ENCODE measurements around the gene FIZ1.

The FIZ1 gene

GRCh38 chr19:55611300-55611982 is 12.1 kb upstream of the FIZ1 start:
- Mint-ChIP-seq H3K36me3 (peaks cover 2% of the 10 kb centered on the region), H3K27ac (peak overlapping the region; percentile 34), H3K4me1 (ENCODE audit: low read depth) (peaks cover 48% of the 10 kb centered on the region), H3K4me3 (no peak overlapping the region), H3K27me3 (no peaks in the 10 kb centered on the region), H3K9me3 (ENCODE audit: low read depth) (no peaks in the 10 kb centered on the region)

DNA sequence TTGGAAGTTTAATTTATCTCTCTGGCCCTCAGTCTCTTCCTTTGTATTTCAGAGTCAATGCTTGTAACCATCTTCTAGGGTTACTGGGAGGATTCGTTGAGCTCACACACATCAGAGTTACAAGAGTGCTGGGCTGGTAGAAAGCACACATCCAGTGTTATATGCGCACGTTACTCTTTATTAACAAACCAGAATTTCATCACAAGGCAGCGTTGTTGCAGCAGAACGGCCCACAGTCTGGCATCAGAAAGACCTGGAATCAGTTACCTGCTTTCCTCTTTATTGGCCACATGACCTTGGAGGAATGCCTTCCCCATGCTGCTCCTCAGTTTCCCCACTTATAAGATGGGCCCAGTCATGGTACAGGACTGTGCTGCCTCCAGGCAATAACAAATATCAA is 10.0 kb upstream of the FIZ1 start:
- Mint-ChIP-seq H3K27me3 (no peaks in the 10 kb centered on the region), H3K9me3 (ENCODE audit: low read depth) (no peaks in the 10 kb centered on the region), H3K27ac (peak overlapping the region; percentile 56), H3K4me1 (ENCODE audit: low read depth) (peaks cover 58% of the 10 kb centered on the region), H3K36me3 (peaks cover 2% of the 10 kb centered on the region), H3K4me3 (no peak overlapping the region)

GRCh38 chr19:55606817-55607216 is 7.5 kb upstream of the FIZ1 start:
- peak overlapping the region; percentile 97 for H3K27ac Mint-ChIP-seq
- H3K27me3 Mint-ChIP-seq = no peaks in the 10 kb centered on the region
- H3K36me3 Mint-ChIP-seq = peaks cover 2% of the 10 kb centered on the region
- peak overlapping the region; percentile 97 for H3K4me3 Mint-ChIP-seq
- peaks cover 59% of the 10 kb centered on the region for H3K4me1 Mint-ChIP-seq (ENCODE audit: low read depth)
- no peaks in the 10 kb centered on the region for H3K9me3 Mint-ChIP-seq (ENCODE audit: low read depth)

DNA sequence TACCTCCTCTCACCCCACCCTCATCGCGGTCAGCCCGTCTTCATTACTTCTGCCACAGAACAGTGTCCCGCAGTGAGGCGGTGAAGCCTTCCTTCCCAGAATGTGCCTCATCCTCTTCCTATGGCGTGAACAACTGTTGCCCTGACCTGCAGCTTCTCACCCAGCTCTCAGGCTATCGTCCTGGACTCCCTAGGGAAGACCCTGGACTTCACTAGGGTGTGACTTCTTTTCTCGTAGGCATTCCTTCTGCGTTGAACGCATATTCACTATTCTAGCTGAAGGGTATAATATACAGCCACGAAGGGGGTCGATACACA is 7.1 kb upstream of the FIZ1 start:
- Mint-ChIP-seq H3K36me3 (peaks cover 2% of the 10 kb centered on the region), H3K4me1 (ENCODE audit: low read depth) (peaks cover 59% of the 10 kb centered on the region), H3K27ac (peak overlapping the region; percentile 97), H3K27me3 (no peaks in the 10 kb centered on the region), H3K9me3 (ENCODE audit: low read depth) (no peaks in the 10 kb centered on the region), H3K4me3 (peak overlapping the region; percentile 97)

- no peaks in the 10 kb centered on the region for H3K9me3 Mint-ChIP-seq (ENCODE audit: low read depth)
- peaks cover 2% of the 10 kb centered on the region for H3K36me3 Mint-ChIP-seq
- H3K4me1 Mint-ChIP-seq (ENCODE audit: low read depth) = peaks cover 59% of the 10 kb centered on the region
- H3K27ac Mint-ChIP-seq = peak within 1 kb of the TSS; percentile 97
- peak within 1 kb of the TSS; percentile 97 for H3K4me3 Mint-ChIP-seq
- H3K27me3 Mint-ChIP-seq = no peaks in the 10 kb centered on the region
Measured at GRCh38 chr19:55605637-55606470, 6.5 kb upstream of the FIZ1 start, which contains the start of gene ZNF865. Gene ZNF865, plus strand, starts transcription at chr19:55605647. Its CDS starts 7,972 bp downstream, at chr19:55613619.

GRCh38 chr19:55605207-55605636 is 5.9 kb upstream of the FIZ1 start:
- H3K4me1 Mint-ChIP-seq (ENCODE audit: low read depth) = peaks cover 53% of the 10 kb centered on the region
- peaks cover 2% of the 10 kb centered on the region for H3K36me3 Mint-ChIP-seq
- H3K27ac Mint-ChIP-seq = peak overlapping the region; percentile 94
- H3K9me3 Mint-ChIP-seq (ENCODE audit: low read depth) = no peaks in the 10 kb centered on the region
- no peaks in the 10 kb centered on the region for H3K27me3 Mint-ChIP-seq
- peak overlapping the region; percentile 93 for H3K4me3 Mint-ChIP-seq

DNA sequence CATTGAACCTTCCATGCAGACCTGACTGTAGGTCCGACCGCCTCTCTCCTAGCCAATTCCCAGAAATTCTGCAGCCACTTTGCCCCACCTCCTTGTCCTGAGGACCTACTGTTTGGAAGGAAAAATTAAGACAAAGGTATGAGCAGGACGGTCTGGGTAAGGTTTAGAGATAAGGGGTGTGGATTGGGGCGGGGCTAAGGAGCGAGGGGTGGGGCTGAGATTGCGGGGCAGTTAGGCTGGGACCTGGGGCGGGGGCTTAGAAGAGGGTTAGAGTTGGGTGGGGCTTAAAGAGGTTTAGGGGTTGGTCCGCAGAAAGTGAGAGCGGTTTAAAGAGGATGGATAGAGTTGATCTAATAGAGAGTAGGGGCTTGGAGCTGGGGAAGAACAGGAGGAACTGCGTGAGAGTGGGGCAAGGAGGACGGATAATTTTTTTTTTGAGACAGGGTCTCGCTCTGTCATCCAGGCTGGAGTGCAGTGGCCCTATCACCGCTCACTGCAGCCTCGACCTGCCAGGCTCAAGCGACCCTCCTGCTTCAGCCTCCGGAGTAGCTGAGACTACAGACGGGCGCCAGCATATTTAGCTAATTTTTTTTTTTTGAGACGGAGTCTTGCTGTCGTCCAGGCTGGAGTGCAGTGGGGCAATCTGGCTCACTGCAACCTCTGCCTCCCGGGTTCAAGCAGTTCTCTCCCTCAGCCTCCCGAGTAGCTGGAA is 4.4 kb upstream of the FIZ1 start:
- Mint-ChIP-seq H3K9me3 (ENCODE audit: low read depth) (no peaks in the 10 kb centered on the region), H3K4me3 (peak overlapping the region; percentile 46), H3K36me3 (peaks cover 2% of the 10 kb centered on the region), H3K27ac (peak overlapping the region; percentile 28), H3K27me3 (no peaks in the 10 kb centered on the region), H3K4me1 (ENCODE audit: low read depth) (peaks cover 47% of the 10 kb centered on the region)

DNA sequence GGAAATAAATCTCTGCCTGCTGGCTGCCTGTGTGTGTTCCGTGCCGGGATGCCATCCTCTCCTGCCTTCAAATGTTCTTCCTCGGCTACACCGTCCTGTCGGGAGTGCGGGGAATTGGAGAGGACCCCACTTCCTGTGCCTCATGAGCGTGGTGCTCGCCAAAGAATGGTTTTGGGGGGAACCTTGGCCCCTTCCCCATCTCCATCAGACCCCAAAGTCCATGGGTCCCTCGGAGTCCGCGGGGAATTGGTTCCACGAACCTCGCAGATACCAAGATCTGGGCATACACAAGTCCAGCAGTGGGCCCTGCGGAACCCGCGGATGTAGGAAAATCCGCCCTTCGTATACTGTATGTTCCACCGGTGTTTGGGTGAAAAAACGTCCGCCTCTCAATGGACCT is 3.8 kb upstream of the FIZ1 start:
- H3K4me1 Mint-ChIP-seq (ENCODE audit: low read depth) = peaks cover 46% of the 10 kb centered on the region
- H3K27me3 Mint-ChIP-seq = no peaks in the 10 kb centered on the region
- no peaks in the 10 kb centered on the region for H3K9me3 Mint-ChIP-seq (ENCODE audit: low read depth)
- no peak overlapping the region for H3K27ac Mint-ChIP-seq
- H3K4me3 Mint-ChIP-seq = peak overlapping the region; percentile 46
- peaks cover 4% of the 10 kb centered on the region for H3K36me3 Mint-ChIP-seq

DNA sequence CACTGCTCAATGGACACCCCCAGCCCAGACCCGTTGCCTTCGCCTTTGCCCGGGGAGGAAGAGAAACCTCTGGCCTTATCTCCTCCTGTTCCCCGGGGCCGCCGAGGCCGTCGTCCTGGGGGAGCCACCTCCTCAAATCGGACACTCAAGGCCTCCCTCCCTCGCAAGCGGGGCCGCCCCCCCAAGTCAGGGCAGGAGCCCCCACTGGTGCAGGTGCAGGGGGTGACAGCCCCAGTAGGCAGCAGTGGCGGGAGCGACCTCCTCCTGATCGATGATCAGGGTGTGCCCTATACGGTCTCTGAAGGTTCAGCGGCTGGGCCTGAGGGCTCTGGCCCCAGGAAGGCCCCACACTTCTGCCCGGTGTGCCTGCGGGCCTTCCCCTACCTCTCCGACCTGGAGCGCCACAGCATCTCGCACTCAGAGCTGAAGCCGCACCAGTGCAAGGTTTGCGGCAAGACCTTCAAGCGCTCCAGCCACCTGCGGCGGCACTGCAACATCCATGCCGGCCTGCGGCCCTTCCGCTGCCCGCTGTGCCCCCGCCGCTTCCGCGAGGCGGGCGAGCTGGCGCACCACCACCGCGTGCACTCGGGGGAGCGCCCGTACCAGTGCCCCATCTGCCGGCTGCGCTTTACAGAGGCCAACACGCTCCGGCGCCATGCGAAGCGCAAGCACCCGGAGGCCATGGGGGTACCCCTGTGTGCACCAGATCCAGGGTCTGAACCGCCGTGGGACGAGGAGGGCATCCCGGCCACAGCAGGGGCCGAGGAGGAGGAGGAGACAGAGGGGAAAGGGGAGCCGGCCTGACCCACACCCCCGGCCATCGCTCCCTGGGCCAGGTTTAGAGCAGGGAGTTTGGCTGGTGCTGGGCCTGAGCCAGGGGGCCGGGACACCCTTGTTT is 3.0 kb upstream of the FIZ1 start:
- Mint-ChIP-seq H3K9me3 (ENCODE audit: low read depth) (no peaks in the 10 kb centered on the region), H3K36me3 (peaks cover 4% of the 10 kb centered on the region), H3K4me3 (no peak overlapping the region), H3K27me3 (no peaks in the 10 kb centered on the region), H3K27ac (no peak overlapping the region), H3K4me1 (ENCODE audit: low read depth) (peaks cover 38% of the 10 kb centered on the region)

DNA sequence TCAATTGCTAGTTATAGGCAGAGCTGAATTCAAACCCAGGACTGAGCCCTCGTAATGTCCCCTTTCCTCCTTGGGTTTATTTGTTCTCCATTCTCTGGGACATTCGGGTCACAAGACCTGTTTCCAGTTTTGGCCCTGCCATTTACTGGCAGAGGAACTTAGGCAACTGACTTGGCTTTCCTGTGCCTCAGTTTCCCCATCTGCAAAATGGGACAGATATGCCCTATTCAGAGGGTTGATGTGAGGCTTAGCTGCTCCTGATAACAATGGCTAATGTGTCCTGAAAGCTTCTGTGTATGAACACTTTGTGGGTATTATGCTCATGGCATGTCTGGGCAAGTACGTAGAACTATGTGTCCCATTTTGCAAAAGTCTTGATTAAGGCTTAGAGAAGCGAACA is 1.8 kb upstream of the FIZ1 start:
- Mint-ChIP-seq H3K27me3 (no peaks in the 10 kb centered on the region), H3K27ac (peak overlapping the region; percentile 81), H3K4me1 (ENCODE audit: low read depth) (peaks cover 28% of the 10 kb centered on the region), H3K9me3 (ENCODE audit: low read depth) (no peaks in the 10 kb centered on the region), H3K36me3 (peaks cover 8% of the 10 kb centered on the region), H3K4me3 (peak overlapping the region; percentile 87)

DNA sequence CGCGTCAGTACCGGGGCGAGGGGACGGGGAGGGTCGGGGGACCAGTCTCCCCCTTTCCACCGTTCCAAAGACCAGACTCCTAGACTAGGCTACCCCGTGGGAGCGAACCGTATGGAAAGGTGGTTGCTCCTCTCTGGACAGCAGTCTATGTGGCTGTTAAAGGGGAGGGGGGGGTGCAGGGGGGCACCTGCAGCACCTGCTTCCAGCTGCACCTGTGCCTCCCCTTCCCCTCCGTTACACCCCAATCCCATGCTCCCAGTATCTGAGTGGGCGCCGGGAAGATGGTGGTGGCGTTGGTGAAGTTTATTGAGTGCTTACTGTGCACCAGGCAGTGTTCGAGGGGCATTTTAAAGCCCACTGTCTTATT is 1.3 kb upstream of the FIZ1 start:
- H3K27me3 Mint-ChIP-seq = no peaks in the 10 kb centered on the region
- H3K36me3 Mint-ChIP-seq = peaks cover 10% of the 10 kb centered on the region
- H3K4me1 Mint-ChIP-seq (ENCODE audit: low read depth) = peaks cover 27% of the 10 kb centered on the region
- peak overlapping the region; percentile 87 for H3K4me3 Mint-ChIP-seq
- peak overlapping the region; percentile 81 for H3K27ac Mint-ChIP-seq
- H3K9me3 Mint-ChIP-seq (ENCODE audit: low read depth) = no peaks in the 10 kb centered on the region

GRCh38 chr19:55599842-55600661 is 735 bp upstream of the FIZ1 start, which contains the start of gene ZNF524:
Gene ZNF524, plus strand, starts transcription at chr19:55600288. Its CDS starts 1,825 bp downstream, at chr19:55602113.
- Mint-ChIP-seq H3K27me3 (no peaks in the 10 kb centered on the region), H3K4me1 (ENCODE audit: low read depth) (peaks cover 29% of the 10 kb centered on the region), H3K27ac (peak within 1 kb of the TSS; percentile 100), H3K36me3 (peaks cover 16% of the 10 kb centered on the region), H3K9me3 (ENCODE audit: low read depth) (no peaks in the 10 kb centered on the region), H3K4me3 (peak within 1 kb of the TSS; percentile 99)

DNA sequence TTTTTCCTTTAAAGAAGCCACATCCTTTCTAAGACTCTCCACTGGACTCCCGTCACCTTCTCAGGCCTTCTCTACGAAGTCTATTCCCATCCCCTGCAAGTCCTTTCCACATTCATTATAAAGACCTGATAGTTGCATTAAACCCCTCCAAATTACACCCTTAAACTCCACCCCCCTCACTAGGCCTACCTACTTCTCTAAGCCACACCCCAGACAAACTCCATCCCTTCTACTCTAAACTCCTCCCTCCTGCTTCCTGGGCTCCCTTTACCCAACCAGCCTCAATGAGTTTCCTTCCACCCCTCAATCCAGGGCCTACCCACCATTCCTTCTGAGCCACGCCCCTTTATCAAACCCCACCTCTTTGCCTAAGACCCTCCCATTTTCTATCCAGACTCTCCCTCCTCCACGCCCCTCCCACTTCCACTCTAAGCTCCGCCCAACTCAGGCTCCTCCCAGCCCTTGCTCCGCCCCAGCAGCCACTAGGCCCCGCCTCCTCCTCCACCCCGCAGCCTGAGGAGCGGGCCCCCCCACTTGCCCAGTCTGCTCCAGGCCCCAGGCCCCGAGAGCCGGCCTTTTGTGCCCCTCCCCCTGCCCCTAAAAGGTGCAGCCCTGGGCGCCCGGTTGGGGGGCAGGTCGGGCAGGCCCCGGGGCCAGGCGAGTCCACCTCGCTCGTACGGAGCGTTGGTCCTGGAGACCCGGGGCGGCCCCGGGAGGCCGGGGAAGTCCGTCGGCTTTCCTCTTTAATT is 424 bp downstream of the FIZ1 start:
- no peaks in the 10 kb centered on the region for H3K27me3 Mint-ChIP-seq
- peaks cover 20% of the 10 kb centered on the region for H3K36me3 Mint-ChIP-seq
- peak overlapping the region; percentile 100 for H3K27ac Mint-ChIP-seq
- H3K4me3 Mint-ChIP-seq = peak overlapping the region; percentile 99
- no peaks in the 10 kb centered on the region for H3K9me3 Mint-ChIP-seq (ENCODE audit: low read depth)
- H3K4me1 Mint-ChIP-seq (ENCODE audit: low read depth) = peaks cover 23% of the 10 kb centered on the region
